ENCODE results near the gene NDUFAF8.
"Not testable (repeated sequence)": the region's sequence is repeated elsewhere in the genome, so short reads cannot be mapped to it uniquely, and the experiment has no call there.

Gene NDUFAF8

GRCh38 chr17:81223762-81224130 is 15.4 kb upstream of the NDUFAF8 start:
- no peak for DNase-seq

- not testable (repeated sequence) for DNase-seq
These were observed 11.5 kb upstream of the NDUFAF8 start for GRCh38 chr17:81227630-81228029.

GRCh38 chr17:81228420-81228819 is 10.7 kb upstream of the NDUFAF8 start:
- DNase-seq: no peak

- DNase-seq: no peak
These were observed 10.1 kb upstream of the NDUFAF8 start for GRCh38 chr17:81228834-81229665.

DNA sequence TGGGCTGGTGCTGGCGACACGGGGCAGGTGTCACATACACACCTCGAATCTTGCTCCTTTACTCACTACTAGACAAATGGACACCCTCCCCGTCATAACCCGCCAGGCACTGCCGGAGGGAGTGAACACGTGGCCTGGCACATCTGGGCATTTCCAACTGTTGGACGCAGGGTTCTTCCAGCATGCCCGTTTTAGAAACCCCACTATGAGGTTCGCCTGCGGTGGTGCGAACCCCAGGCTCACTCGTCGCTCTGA is 9.5 kb upstream of the NDUFAF8 start:
- no peak for DNase-seq

DNA sequence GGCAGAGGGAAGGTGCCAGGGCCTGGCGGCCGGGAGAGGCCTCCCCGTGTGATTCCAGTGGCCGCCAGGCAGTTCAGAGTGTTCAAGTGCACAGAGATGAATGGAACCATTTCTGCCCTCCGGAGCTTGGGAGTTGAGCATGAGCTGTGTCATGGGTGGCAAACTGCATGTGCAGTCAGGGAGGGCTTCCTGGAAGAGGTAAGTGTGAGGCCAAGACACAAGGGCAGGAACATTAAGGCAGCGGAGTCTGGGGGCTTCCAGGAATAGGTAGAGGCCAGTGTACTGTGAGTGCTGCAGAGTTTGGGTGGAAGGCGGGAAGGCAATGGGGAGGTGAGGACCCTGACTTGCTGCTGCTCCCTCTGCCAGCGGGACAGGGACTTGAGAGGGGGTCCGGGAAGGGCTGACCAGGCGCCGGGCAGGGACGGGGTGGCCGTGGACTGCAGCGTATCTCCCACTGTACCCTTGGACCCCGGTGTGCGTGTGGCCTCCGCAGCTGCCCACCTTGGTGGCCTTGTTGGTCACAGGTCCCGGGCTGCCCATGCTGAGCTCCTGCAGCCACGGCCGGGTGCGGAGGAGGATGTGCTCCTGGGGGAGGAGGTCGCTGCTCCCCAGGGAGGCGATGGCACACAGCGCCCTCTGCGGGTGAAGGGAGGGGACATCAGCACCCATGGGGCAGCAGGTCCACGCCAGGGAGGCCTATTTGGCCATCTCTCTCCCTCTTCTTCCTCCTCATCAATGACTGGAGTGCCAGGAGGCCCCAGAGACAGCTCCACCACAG is 8.9 kb upstream of the NDUFAF8 start:
- DNase-seq: no peak

DNA sequence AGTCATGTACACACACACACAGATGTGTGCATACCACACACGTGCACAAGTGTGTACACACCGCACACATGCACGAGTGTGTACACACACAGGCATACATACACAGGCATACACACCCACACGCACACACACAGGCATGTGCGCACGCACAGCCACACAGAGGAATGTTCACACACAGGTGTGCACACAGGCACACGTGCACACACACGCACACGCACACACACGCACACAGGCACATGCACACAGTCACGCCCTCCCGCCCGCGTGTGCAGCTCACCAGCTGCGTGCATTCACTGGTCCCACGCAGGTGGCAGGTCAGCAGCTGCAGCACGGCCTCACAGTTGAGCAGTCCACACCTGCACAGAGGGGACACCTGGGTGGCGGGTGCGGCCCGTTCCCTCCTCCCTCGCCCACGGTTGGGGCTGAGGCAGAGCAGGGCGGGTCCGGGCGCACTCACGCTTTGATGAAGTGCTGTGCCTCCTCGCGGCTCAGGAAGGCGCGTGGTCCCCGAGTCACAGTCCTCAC is 7.9 kb upstream of the NDUFAF8 start:
- DNase-seq: no peak

DNA sequence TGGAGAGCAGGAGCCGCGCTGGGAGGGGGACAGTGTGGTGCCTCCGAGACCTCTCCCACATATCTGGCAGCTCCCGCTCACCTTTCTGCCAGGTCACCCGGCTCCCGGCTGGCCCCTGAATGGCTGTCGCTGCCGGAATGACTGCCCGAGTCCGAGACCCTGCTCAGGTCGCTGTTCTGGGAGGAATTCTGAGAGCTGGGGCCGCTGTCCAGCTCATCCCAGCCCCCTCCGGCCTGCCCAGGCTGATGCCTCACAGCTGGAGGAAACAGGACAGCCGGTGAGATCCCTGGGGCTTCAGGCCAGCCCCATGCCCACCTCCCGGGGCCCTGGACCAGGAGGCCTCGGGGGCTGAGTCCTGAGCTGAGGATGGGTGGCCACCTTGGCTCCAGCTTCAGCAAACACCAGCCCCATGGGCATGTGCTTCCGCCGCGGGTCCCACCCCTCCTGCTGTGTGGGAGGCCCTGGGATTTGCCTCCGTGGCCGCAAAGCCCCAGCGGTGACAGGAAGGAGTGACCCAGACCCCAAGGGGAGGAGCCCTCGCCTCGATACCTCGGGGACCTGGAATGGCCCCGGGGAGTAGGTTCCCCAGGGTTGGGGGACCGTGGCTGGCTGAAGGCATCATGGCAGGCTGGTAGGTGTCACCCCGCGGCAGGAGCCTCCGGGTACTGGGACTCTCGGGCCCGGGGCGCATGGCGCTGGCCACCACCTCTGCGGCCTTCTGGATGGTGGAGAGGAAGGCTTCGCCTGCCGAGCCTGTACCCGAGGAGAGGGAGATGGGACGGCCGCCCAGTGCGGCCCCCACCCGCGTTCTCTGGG is 7.1 kb upstream of the NDUFAF8 start:
- no peak for DNase-seq

DNA sequence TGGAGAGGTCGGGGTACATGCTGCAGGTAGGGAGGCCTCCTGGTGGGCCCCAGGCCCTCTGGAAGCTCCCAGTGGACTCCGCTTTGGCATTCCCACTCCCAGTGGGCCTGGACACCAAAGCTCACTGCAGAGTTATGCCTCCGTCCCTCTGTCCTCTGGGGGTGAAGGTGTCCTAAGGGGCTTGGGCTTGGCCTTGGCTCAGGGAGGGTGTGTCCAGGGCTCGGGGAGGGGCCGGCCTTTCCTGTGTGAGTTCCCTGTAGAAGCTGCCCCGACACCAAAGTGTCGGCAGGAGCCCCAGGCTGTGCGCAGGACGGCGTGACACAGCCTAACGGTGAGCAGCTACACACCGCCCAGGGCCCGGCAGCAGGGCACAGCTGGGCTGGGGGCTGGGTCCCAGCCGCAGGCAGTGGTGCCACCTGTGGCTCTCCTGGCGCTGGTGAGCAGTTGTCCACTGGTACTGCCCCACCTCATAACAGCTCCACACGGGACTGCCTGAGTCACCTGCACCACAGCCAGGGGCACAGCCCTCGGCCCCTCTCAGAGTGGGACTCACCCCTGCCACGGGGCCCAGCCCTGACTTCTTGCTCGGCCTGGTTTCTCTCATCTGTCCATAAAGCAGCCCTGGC is 6.4 kb upstream of the NDUFAF8 start:
- no peak for DNase-seq

DNA sequence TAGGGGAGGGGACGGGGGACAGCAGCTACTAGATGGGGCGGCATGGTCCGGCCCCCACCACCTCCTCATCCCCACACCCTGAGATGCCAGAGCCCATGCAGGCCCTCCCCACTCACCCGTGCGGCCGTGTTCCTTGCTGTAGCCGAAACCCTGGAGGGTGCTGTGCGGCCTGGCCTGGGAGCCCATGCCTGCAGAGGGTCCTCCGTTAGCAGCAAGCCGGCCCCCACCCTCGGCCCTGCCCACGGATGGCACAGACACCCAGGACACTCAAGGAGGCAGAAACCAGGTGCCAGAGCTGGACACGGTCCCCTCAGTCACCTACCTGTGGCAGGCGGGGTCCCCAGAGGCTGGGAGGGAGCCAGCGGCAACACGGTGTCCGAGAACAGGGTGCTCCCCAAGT is 5.8 kb upstream of the NDUFAF8 start:
- DNase-seq: no peak

DNA sequence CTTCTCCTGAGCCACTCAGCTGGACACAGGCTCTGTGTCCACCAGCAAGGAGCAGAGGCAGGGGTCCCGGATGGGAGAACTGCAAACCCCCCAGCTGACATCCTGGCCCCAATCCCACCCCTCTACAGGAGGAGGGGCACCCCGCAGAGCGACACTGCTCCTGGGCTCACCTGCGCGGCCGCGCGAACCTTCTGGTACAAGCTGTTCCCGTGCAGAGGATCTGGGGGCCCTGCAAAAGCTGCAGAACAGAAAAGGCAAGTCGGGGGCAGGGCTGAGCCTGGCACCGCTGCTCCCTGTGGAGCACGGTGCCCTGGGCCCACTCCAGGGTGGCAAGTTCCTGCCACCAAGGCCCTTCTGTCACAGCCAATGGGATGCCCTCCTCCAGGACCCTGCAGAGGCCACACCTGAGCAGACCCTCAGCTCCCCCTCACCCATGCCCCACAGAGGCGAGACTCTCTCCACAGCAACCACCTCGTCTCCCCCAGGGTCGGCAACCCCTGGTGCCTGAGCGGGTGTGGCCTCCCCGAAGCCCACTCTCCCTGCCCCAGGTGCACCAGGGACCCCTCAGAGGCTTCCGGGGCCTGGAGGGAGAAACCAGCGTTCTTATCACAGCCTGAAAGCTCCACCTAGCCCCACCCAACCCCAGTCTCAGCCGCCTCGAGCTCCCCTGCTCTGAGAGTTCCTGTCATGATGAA is 5.2 kb upstream of the NDUFAF8 start:
- DNase-seq: no peak

DNA sequence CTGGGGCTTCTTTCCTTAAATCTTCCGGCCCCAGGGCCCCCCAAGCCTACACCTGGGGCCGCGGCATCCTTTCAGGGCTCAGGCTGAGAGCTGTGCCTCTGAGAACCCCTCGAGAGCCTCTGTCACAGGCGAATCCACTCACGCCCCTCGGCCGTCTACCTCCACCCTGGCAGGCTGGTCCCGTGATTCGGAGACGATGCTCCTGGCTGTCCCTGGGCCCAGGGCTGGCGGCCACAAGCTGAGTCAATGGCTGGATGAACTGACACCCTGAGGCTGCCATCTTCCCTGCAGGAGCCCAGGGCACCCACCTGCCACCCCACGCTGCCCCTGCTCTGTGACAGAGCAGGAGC is 4.6 kb upstream of the NDUFAF8 start:
- DNase-seq: no peak

GRCh38 chr17:81234940-81235821 is 3.9 kb upstream of the NDUFAF8 start:
- DNase-seq: no peak

DNA sequence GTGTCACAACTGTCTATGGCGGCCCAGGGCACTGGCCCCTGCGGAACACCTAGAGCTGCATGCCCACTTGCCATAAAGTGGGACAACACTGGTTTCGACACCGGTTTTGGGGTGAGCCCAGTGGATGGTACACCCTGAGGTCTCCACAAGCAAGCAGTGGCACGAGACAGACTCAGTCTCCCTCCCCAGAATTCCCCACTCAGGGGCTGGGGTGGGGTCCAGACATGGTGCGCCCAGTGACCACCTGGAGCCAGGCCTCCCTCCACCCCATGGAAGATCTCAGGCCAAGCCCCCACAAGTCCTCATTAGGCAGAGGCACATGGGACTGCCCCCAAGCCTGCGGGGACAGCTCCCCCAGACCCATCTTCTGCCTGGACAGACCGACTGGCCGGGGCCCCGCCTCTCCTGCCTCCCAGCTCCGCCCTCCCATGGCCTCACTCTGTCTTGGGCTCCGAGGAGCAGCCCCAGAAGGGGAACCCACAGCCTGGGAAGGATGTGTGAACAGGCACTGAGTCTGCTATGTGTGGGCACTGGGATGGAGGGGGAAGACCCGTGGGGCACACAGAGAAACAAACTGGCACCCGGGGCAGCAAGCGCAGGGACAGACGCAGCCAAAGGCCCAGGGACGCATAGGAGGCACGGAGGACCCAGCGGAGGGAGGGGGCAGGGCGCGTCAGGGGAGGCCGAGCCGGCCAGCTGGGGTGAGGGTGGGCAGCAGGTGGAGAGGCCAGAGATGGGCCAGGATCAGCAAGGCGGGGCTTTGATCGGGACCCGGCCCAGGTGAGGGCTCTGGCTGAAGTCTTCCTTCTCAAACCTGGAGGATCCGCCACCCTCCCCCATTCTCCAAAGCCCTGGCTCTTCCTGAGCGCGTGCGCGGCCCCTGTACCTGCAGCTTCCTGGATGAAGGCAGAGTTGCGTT is 3.0 kb upstream of the NDUFAF8 start:
- no peak for DNase-seq

GRCh38 chr17:81236784-81237183 is 2.3 kb upstream of the NDUFAF8 start:
- no peak for DNase-seq

DNA sequence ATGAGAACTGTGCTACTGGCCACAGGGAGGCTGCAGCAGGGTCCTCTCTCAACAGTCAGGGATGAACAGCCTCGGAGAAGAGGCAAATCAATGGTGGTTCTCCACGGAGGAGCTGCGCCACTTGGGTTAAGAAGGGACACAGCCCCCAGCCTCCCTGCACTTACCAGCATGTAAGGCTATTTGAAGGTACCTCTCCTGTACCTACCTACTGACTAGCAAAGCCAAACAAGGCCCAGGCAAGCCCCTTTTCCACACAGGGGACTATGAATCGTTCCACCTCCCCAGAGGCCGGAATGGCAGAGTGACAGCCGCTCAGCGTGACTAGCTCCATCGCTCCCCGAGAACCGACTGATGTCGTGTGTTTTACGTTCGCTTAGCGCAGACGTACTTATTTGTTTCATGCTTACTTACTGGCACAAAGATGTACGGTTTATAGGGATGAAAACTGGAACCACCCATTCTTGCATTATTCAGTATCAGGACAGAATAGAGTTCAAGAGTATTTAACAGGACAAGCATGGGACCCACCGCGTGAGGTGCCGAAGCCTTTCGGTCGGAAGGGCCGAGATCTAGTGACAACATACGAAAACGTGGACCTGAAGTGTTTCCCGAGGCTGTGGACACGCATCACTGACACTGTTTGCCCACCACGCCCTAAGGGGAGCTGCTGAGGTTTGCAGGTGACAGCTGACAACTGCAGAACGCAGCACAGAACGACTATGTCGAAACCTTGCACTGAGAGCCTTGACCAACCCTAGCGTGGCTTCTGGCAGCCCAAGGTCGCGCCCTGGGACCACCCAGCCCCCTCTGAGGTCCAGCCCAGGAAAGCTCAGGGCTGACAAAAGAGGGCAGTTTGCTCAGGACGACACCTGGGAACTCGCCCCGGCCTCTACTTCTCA is 1.3 kb upstream of the NDUFAF8 start:
- no peak for DNase-seq

- no peak for DNase-seq
These were observed 666 bp upstream of the NDUFAF8 start for GRCh38 chr17:81238490-81238814.

GRCh38 chr17:81239714-81240555 is 817 bp downstream of the NDUFAF8 start:
- DNase-seq: no peak

All from eye (tissue), 1 donor.